HG03025 (cell line): ENCODE data around the gene SLC16A3.

Experiments
- ATAC-seq: cut with Tn5 transposase; IDR thresholded peaks from one replicate; pipeline ENCODE4 v1.9.1; 2021; ENCODE audit warnings: mild to moderate bottlenecking, moderate library complexity; ENCODE audit not compliant: unreplicated experiment, low FRiP score

SLC16A3 gene

DNA sequence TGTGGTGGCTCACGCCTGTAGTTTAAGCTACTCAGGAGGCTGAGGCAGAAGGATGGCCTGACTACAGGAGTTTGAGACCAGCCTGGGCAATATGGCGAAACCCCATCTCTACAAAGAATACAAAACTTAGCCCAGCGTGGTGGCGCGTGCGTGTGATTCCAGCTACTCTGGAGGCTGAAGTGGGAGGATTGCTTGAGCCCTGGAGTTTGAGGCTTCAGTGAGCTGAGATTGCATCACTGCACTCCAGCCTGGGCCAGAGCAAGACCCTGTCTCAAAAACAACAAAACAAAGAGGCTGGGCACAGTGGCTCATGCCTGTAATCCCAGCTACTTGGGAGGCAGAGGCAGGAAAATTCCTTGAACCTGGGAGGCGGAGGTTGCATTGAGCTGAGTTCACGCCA is 51.7 kb downstream of the SLC16A3 start:
- ATAC-seq: no peak

DNA sequence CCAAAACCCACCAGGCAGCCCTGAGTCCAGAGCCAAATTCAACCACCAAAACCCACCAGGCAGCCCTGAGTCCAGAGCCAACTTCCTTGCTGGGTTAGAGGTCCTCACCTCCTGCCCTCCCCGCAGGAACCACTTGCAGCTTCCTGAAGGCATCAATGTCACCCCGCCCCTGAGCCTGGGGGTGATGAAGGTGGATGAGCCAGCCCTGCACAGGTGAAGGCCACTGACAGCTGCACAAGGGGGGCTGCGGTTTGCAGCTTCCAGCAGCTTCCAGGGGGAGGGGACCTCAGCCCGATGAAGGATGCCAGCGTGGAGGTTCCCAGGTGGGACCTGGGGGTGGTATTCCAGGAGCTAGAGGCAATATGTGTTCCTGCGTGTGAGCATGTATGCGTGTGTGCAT is 52.2 kb downstream of the SLC16A3 start:
- no peak for ATAC-seq

DNA sequence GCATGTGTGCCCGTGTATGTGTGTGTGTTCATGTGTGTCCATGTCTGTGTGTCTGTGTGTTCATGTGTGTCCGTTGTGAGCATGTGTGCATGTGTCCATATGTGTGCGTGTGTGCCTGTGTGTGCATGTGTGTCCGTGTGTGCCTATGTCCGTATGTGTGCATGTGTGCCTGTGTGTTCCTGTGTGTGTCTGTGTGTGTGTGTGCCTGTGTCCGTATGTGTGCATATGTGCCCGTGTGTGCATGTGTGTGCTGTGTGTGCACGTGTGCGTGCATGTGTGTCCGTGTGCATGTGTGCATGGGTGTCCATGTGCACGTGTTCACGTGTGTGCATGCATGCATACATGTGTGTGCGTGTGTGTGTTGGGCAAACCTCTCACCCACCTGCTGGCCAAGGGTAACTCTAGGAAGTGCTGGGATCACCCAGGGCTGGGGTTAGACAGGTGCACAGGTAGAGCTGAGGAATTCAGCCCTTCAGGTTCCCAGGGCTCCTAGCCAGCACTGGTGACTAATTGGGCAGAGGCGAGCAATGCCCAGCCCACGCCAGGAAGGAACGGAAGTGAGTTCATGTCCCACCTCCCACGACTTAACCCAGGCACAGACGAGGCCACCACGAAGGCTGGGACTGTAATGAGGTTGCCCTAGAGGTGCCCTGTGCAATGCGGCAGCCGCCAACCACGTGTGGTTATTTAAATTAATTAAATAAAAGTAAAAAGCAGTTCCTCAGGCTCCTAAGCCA is 52.8 kb downstream of the SLC16A3 start:
- ATAC-seq: no peak

DNA sequence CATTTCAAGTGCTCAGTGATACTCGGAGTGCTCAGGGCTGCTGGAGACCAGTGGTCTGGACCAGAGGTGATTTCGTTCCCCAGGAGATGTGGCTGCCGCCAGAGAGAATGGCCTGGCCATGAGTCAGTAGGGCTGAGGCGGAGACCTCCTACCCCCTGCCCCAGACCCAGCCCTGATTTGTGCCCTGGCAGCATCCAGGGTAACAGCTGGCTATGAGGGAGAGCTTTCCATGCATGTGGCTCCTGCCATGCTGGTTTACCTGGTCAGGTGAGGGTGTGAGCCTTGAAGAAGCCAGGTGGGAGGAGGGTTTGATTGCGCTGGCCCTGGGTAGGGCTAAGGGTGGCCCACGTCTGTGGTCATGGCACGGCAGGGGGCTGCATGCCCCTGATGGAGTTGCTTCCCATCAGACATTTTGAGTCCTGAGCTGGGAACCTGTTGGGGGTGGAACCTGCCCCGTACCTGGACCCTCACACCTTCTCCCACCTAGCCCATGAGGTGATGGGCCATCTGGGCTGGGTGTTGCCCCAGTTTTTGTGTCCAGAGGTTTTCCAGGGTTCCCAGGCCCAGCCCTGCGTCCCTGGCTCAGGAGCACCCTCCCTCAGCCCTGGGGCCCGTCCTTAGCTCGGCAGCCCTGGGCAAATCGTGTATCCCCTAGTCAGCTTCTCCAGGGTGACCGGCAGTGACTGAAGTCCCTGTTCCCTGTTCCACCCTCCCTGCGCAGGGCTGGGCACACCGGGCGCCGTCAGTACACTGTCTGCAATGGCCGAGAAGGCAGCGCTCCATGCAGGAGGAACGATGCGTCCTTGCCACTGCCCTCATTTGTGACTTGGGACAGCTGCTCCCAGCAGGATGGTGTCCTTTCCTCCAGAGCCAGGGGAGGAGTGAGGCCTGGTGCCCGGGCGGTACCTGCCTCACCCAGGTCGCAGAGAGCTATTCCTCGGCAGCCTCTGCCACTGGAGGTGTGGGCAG is 53.7 kb downstream of the SLC16A3 start:
- ATAC-seq: no peak

DNA sequence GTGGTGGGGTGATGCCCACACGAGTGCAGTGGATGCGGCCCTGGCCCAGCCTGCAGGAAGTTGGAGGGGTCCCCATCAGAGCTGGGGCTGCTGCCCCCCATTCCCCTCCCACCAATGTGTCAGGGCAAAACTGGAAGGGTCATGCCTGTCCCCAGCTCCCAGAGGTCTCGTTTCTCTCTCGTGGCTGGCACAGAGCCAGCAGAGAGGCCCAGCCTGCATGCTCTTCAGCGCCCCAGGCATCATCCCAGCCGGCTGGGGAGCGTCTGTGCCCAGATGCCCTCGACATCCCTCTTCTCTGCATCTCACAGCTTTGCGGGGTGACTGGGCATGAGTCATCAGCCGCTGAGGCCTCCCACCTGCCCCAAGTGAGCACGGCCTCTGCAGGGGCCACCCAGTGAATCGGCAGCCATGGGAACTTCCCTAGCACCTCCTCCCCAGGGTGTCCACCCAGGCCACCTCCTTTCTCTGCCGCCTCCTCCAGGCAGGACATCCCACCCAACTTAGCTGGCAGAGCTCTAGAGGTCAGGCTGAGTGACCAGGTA is 54.4 kb downstream of the SLC16A3 start:
- ATAC-seq: no peak

DNA sequence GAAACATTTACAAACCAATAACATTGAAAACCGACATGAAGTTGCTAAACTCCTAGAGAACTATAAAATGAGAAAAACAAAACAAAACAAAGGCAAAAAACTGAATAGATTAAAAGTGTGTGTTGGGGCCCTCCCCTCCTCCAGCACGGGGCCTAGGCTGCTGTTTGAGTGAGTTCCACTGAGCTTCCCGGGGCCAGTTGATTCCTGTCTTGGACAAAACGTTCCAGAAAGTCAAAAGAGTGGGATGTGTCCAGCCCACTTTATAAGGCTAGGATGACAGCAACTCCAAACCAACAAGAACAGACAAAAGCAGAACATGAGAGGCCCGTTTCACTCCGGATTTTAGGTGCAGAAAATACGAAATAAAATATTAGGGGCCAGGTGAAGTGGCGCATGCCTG is 56.3 kb downstream of the SLC16A3 start:
- no peak for ATAC-seq

DNA sequence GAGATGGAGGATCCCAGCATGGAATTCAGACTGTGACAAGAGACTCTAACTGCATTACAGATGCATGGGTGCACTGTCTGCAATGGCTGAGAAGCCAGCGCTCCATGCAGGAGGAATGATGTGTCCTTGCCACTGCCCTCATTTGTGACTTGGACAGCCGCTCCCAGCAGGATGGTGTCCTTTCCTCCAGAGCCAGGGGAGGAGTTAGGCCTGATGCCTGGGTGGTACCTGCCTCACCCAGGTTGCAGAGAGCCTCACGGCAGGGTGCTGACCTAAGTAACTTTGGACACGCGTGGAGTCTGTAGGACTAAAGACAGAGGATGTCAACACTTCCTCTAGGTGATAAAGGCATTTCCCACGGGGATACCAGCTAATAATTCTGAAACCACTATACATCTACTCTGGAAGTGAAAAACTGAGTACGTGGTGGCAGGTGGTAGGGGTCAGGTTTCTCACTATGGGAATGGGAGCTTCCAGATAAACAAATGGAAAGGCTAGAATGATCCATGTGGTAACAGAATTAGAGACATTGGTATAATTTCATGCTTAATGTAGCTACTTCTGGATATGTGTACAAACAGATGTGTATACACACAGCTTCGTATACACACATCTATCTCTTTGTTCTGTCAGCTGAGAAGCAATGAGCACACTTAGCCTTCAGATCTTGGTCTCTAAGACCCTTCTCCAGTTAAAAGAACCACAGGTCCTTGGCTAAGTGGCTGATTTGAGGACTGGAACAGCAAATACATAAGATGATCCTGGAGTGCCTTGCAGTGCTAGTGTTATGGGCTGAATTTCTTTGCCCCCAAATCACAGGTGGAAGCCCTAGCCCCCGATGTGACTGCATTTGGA is 58.4 kb downstream of the SLC16A3 start:
- ATAC-seq: no peak

DNA sequence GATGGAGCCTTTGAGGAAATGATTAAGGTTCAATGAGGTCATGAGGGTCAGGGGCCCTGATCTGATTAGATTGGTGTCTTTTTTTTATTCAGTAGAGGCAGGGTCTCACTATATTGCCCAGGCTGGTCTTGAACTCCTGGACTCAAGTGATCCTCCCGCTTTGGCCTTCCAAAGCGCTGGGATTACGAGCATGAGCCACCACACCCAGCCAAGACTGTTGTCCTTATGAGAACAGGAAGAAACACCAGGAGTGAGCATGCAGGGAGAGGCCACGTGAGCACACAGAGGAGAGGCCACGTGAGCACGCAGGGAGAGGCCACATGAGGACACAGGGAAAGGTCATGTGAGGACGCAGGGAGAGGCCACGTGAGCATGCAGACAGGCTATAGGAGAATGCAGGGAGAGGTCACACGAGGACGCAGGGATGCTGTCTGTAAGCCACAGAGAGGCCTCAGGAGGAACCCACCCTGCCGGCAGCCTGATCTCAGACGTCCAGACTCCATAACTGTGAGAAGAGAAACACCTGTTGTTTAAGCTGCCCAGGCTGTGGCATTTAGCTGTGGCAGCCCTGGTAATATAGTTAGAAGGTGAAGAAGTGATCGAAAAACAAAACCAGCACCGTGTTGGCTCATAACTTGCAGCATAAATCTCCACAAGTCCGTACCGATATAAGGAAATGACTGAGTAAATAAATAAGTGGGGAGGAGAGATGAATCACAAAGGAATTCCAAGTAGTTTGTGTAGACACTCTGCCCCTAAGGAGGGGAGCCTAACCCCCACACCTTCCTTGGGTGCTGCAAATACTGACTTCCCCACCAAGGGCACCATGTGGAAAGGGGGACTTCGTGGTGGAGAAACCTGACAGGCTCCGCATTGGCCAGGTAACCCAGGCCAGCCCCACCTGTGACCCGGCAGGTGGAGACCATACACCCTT is 59.3 kb downstream of the SLC16A3 start:
- ATAC-seq: no peak
